K562 (cell line): ENCODE data around the gene ILDR1. TPM values are rescaled to one million over a fixed set of nuclear protein-coding genes. Genes with fewer than 3 reads are reported as not detected.

ENCODE experiments used
- ATAC-seq: fragments of 200-7000 bp; cut with Tn5 transposase; 3 replicates; pipeline ENCODE4 v1.9.1; 2020; ENCODE audit warnings: moderate library complexity
- BruUV-seq: library from RNA; stranded (reverse); fragments of 400-500 nt; replicated peaks from 2 replicates; lab custom pipeline; 2021; lab: Mats Ljungman, UMichigan
- CTCF ChIA-PET: fragments of 300-600 bp; formaldehyde crosslinking; extraction: SDS; loops from one replicate; lab custom pipeline; 2021; ENCODE audit warnings: low intra/inter-chr PET ratio; lab: Yijun Ruan, JAX
- POLR2A ChIA-PET: fragments of 300-600, 350-650 bp; sonication (Branson Sonifier 250); formaldehyde crosslinking; extraction: SDS; loops from one replicate; lab custom pipeline; 2021; ENCODE audit warnings: antibody characterized with exemption, inconsistent platforms; lab: Yijun Ruan, JAX
- DNase-seq, 4 experiments: peaks; one replicate each; pipeline versions ENCODE4 v3.0.0 to v3.0.0-alpha.2; 2011 to 2018; ENCODE audit warnings: low spot score in 3 of 4, mixed read lengths in 3 of 4; ENCODE audit errors: extremely low read depth in 1 of 4
- FAIRE-seq: peaks from 2 replicates; lab custom pipeline; 2011; peaks lifted over from hg19 to GRCh38; lab: Jason Lieb, UNC
- H2AFZ ChIP-seq: 2 replicates; pipeline ENCODE4 v1.6.0; 2011; ENCODE audit warnings: low read depth, low read length, control low read depth, inconsistent platforms
- H3K27ac ChIP-seq: fragments of 200-600 bp; 3 replicates; pipeline ENCODE4 v1.8.0; 2011; ENCODE audit warnings: low read depth, mild to moderate bottlenecking, control low read depth, inconsistent platforms, low read length, moderate library complexity, mixed read lengths; ENCODE audit errors: extremely low read depth
- H3K27me3 ChIP-seq, 2 experiments: fragments of 300-600 bp in 1 of 2; 2 replicates in 1 of 2; 3 replicates in 1 of 2; pipeline versions ENCODE4 v1.6.0 to v1.8.0; 2011; ENCODE audit warnings: inconsistent platforms in 2 of 2, low read length in 2 of 2, mild to moderate bottlenecking in 1 of 2, mixed read lengths in 1 of 2, moderate library complexity in 1 of 2; ENCODE audit not compliant: control insufficient read depth in 2 of 2, insufficient read depth in 2 of 2
- H3K36me3 ChIP-seq: fragments of 300-600 bp; 3 replicates; pipeline ENCODE4 v1.8.0; 2011; ENCODE audit warnings: mild to moderate bottlenecking, low read length, inconsistent platforms; ENCODE audit not compliant: control insufficient read depth, insufficient read depth
- H3K4me1 ChIP-seq, 2 experiments: fragments of 200-600 bp in 1 of 2; replicated peaks in 1 of 2; 2 replicates in 1 of 2; 3 replicates in 1 of 2; pipeline versions ENCODE4 v1.5.1 to v1.8.0; 2011; ENCODE audit warnings: inconsistent platforms in 2 of 2, low read length in 2 of 2, mild to moderate bottlenecking in 1 of 2, mixed read lengths in 1 of 2, moderate library complexity in 1 of 2; ENCODE audit not compliant: control insufficient read depth in 2 of 2, insufficient read depth in 2 of 2
- H3K4me2 ChIP-seq: 2 replicates; pipeline ENCODE4 v1.6.1; 2011; ENCODE audit warnings: low read length, control low read depth, inconsistent platforms, mixed read lengths; ENCODE audit not compliant: insufficient read depth
- H3K4me3 ChIP-seq: fragments of 200-600 bp; sonication (generic), shearing (Covaris generic); 2 replicates; pipeline ENCODE4 v1.5.1; 2016; ENCODE audit warnings: control low read depth, inconsistent platforms
- H3K79me2 ChIP-seq: fragments of 200-600 bp; 3 replicates; pipeline ENCODE4 v1.8.0; 2011; ENCODE audit warnings: low read length, inconsistent platforms; ENCODE audit not compliant: control insufficient read depth, insufficient read depth
- H3K9ac ChIP-seq, 2 experiments: 2 replicates each; pipeline versions ENCODE4 v1.6.0 to v1.6.1; 2011; ENCODE audit warnings: low read depth in 2 of 2, low read length in 2 of 2, control low read depth in 1 of 2, inconsistent platforms in 1 of 2, mild to moderate bottlenecking in 1 of 2, mixed read lengths in 1 of 2; ENCODE audit not compliant: insufficient read depth in 1 of 2
- H3K9me1 ChIP-seq: one replicate; pipeline ENCODE4 v1.6.0; 2011; ENCODE audit warnings: inconsistent platforms, mild to moderate bottlenecking, low read length, moderate library complexity; ENCODE audit not compliant: control insufficient read depth, insufficient read depth
- H3K9me3 ChIP-seq: replicated peaks from 2 replicates; pipeline ENCODE4 v1.5.1; 2011; ENCODE audit warnings: low read depth, low read length, inconsistent platforms; ENCODE audit not compliant: control insufficient read depth, insufficient read depth
- H4K20me1 ChIP-seq: replicated peaks from 2 replicates; pipeline ENCODE4 v1.6.1; 2011; ENCODE audit warnings: low read length, inconsistent platforms, mixed read lengths; ENCODE audit not compliant: control insufficient read depth, insufficient read depth
- BRF1 ChIP-seq: IDR thresholded peaks from 3 replicates; pipeline ENCODE4 v1.6.1; 2011; ENCODE audit warnings: borderline replicate concordance, mild to moderate bottlenecking; ENCODE audit not compliant: insufficient read length; ENCODE audit errors: extremely low read depth
- E2F8 ChIP-seq: fragments of 450-650 bp; IDR thresholded peaks from 2 replicates; pipeline ENCODE4 v1.7.1; 2018; ENCODE audit warnings: mild to moderate bottlenecking, low read depth; ENCODE audit not compliant: partially characterized antibody
- NCOA6 ChIP-seq: fragments of 450-650 bp; IDR thresholded peaks from 2 replicates; pipeline ENCODE4 v1.6.1; 2017; ENCODE audit warnings: mild to moderate bottlenecking
- ZBTB1 ChIP-seq: sonication (generic); formaldehyde crosslinking; IDR thresholded peaks from 2 replicates; pipeline ENCODE4 v1.8.1; 2023; ENCODE audit warnings: missing genetic modification reagents, low read depth, mild to moderate bottlenecking, borderline replicate concordance
- ZNF280A ChIP-seq: fragments of 450-650 bp; IDR thresholded peaks from 2 replicates; pipeline ENCODE4 v1.6.1; 2018; ENCODE audit warnings: mild to moderate bottlenecking, low read depth; ENCODE audit not compliant: partially characterized antibody
- WGBS: fragments of 100-300 bp; shearing (Covaris generic); methylation state at CpG from one replicate; pipeline ENCODE4 v1.1.6; 2016; ENCODE audit warnings: low coverage, mixed read lengths; ENCODE audit not compliant: insufficient coverage; ENCODE audit errors: missing lambda C conversion rate; 5-methylcytosine and 5-hydroxymethylcytosine counted together
- in situ Hi-C: fragments of 300-500 bp; cut with MboI; formaldehyde crosslinking; loops from 4 replicates; pipeline ENCODE4 v1.15.0; 2018; ENCODE audit warnings: inconsistent platforms, mixed read lengths
- intact Hi-C: fragments of 100-400 bp; cut with micrococcal nuclease; formaldehyde crosslinking; loops from 2 replicates; pipeline ENCODE4 v1.14.2; 2022
- polyA plus RNA-seq, 8 experiments: library from polyadenylated mRNA; depleted of rRNA in 4 of 8; stranded (reverse) in 5 of 8; unstranded in 3 of 8; fragments of >200 nt; fragmentation: Nextera tagmentation in 2 of 8; fragmentation: Illumina TruSeq in 1 of 8; extraction: Ambion mirVana in 2 of 8; extraction: Trizol in 1 of 8; gene quantifications; 2 replicates each; pipeline versions ENCODE4 v1.2.1 to v1.2.3, GENCODE V29; 2011 to 2014; ENCODE audit warnings: inconsistent platforms in 1 of 8, missing spikeins in 1 of 8
- total RNA-seq, 7 experiments: library from RNA; depleted of rRNA in 6 of 7; stranded (reverse); fragments of >200 nt in 6 of 7; fragmentation: Illumina TruSeq in 2 of 7; extraction: Trizol in 2 of 7; gene quantifications; 2 replicates each; pipeline versions ENCODE4 v1.2.1 to v1.2.3, GENCODE V29; 2011 to 2021; ENCODE audit warnings: low replicate concordance in 1 of 7

ILDR1 gene
- total and polyA plus RNA-seq, 9 of the 15 experiments (the other 6 are each of a cell fraction or from before 2014, with no cell fraction given) = 0.04 TPM; not detected in 8

- TF ChIP-seq ZNF280A (no peak), NCOA6 (no peak), BRF1 (no peak), E2F8 (no peak)
Measured at GRCh38 chr3:122010506-122010905, 11.5 kb downstream of the ILDR1 start (continued).

GRCh38 chr3:122008166-122008565 lies 13.9 kb downstream of the ILDR1 start:
- BruUV-seq = no TSS peak
- Histone ChIP-seq H3K9me3 (no peaks in the 10 kb centered on the region), H3K4me3 (no peak overlapping the region), H3K9ac (no peak overlapping the region), H3K4me1 (no peaks in the 10 kb centered on the region; a peak in 1 of 5 replicates), H3K79me2 (no peaks in the 10 kb centered on the region), H4K20me1 (no peaks in the 10 kb centered on the region), H3K27ac (no peak overlapping the region), H3K4me2 (no peak overlapping the region), H3K9me1 (no peaks in the 10 kb centered on the region), H3K27me3 (peaks cover 0 to 9% of the 10 kb centered on the region in 2 experiments; a peak in 2 of 5 replicates), H3K36me3 (no peaks in the 10 kb centered on the region), H2AFZ (no peak overlapping the region)
- DNase-seq (no peak), ATAC-seq (no peak), FAIRE-seq (no peak)
- CTCF ChIA-PET = no interaction called here
- TF ChIP-seq ZBTB1 (CRISPR knock-in tag) = no peak
- intact Hi-C loops (no loop called here), in situ Hi-C loops (no loop called here)
- POLR2A ChIA-PET = no interaction called here
- 0% methylated on average over 1 of the region's 2 CpGs for WGBS
